Adrenal gland (tissue), 12 donors: ENCODE measurements around the gene CAMK2D. TPM values are rescaled to one million over a fixed set of nuclear protein-coding genes. Genes with fewer than 3 reads are reported as not detected.
"Not testable (repeated sequence)": the region's sequence is repeated elsewhere in the genome, so short reads cannot be mapped to it uniquely, and the experiment has no call there.

Experiments
- DNase-seq, 7 donors: peaks; one replicate each; pipeline ENCODE4 v3.0.0-alpha.2; 2019 to 2020
- H3K27ac ChIP-seq, 5 donors: fragments of 200-600 bp; sonication (generic) in 4 of 5; 1 replicate in 3 of 5; 2 replicates in 2 of 5; pipeline versions ENCODE4 v1.5.1 to v1.8.0; 2016 to 2020; ENCODE audit warnings: mild to moderate bottlenecking in 1 of 5
- H3K27me3 ChIP-seq: fragments of 200-600 bp; 2 replicates; pipeline ENCODE4 v1.8.0; 2021
- H3K36me3 ChIP-seq, 2 donors: fragments of 200-600 bp; replicated peaks in 1 of 2; 1 replicate in 1 of 2; 2 replicates in 1 of 2; pipeline versions ENCODE4 v1.5.1 to v1.8.0; 2018 to 2022
- H3K4me1 ChIP-seq, 2 donors: fragments of 200-600 bp; replicated peaks in 1 of 2; 1 replicate in 1 of 2; 2 replicates in 1 of 2; pipeline versions ENCODE4 v1.5.1 to v1.8.0; 2018 to 2021
- H3K4me3 ChIP-seq, 4 donors: fragments of 200-600 bp; sonication (generic) in 3 of 4; one replicate each; pipeline ENCODE4 v1.5.1; 2016 to 2018
- H3K9me3 ChIP-seq, 3 donors: fragments of 200-600 bp; sonication (generic) in 1 of 3; replicated peaks in 1 of 3; 1 replicate in 2 of 3; 2 replicates in 1 of 3; pipeline versions ENCODE4 v1.5.1 to v1.8.0; 2016 to 2021
- CTCF ChIP-seq, 6 experiments: fragments of 450-650 bp in 4 of 6; fragments of 200-600 bp in 2 of 6; sonication (generic) in 1 of 6; IDR thresholded peaks; 1 replicate in 5 of 6; 2 replicates in 1 of 6; pipeline versions ENCODE4 v1.5.1 to v1.8.0; 2016 to 2021; ENCODE audit warnings: antibody characterized with exemption in 6 of 6, mild to moderate bottlenecking in 2 of 6, moderate library complexity in 1 of 6
- POLR2A ChIP-seq, 2 donors: fragments of 450-650 bp; IDR thresholded peaks; one replicate each; pipeline ENCODE4 v1.6.1; 2017; ENCODE audit warnings: antibody characterized with exemption in 2 of 2, mild to moderate bottlenecking in 2 of 2, moderate library complexity in 1 of 2
- WGBS, 4 donors: extraction: QIAGEN DNeasy Blood & Tissue Kit in 2 of 4; methylation state at CpG; one replicate each; pipeline versions ENCODE4 v1.1.5 to v1.1.7; 2013 to 2017; 5-methylcytosine and 5-hydroxymethylcytosine counted together
- intact Hi-C, 2 donors: fragments of 100-400 bp; cut with DNase I; formaldehyde crosslinking; loops; one replicate each; pipeline versions ENCODE4 v1.14.1 to v1.15.0; 2022 to 2023
- polyA plus RNA-seq, 3 donors: library from polyadenylated mRNA; stranded (reverse); fragments of 200-250 nt in 2 of 3; fragments of 350-450 nt in 1 of 3; fragmentation: Illumina TruSeq in 1 of 3; extraction: RNeasy Lipid Tissue Mini Kit (QIAGEN cat#74804) in 1 of 3; gene quantifications; one replicate each; pipeline ENCODE4 v1.2.3, GENCODE V29; 2013 to 2014
- total RNA-seq, 9 donors: library from RNA; depleted of rRNA in 4 of 9; stranded (reverse); fragments of >200 nt in 4 of 9; fragments of 120-200 nt in 1 of 9; fragmentation: NEBNext Ultra II Directional in 1 of 9; extraction: Animal tissue kit (Norgen Biotek cat#: 25700) in 1 of 9; gene quantifications; one replicate each; pipeline versions ENCODE4 v1.1.0 to v1.2.4, GENCODE V29; 2013 to 2023
- donor health status: healthy with polysubstance abuse.
- donor health status: Bipolar disorder and iron deficiency.
- donor health status: DM: yes; HTN: yes; CAD: no.
- donor health status: DM: no; HTN: no; CAD: no.
- donor health status: DM: no; HTN: no; CAD: no.
- donor health status: DM: yes; HTN: yes; CAD: no.

The CAMK2D gene
- total and polyA plus RNA-seq, 12 donors = 7.6 to 83.9 (median 33.6) TPM

DNA sequence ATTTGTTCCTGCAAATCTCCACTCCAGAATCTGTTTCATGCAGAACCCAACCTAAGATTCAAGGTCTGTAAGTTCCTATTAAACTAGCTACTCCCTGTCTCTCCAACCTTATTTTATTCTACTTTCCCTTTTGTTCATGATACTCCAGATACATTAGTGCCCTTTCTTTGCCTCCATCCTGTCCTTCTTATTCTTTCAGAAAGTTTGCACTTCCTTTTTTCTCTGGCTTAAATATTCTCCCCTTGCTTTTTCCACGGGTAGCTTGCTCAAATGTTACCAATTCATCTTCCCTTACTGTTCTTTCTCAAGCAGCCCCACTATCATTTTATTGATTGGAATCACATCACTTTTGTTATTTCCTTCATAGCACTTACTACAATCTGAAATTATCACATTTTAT lies 72.1 kb downstream of the CAMK2D start:
- intact Hi-C loops = loop anchor here in 1 of 2 donors (10.0 kb wide), 2 partner anchors 65 to 145 kb away; no protein-coding TSS in a partner anchor
- WGBS, 4 donors = 61 to 75% (median 71%) methylated on average over 1 of the region's 1 CpG

GRCh38 chr4:113687067-113687718 lies 74.3 kb downstream of the CAMK2D start:
- Histone ChIP-seq H3K4me3 (no peak overlapping the region), H3K27ac (no peak overlapping the region), H3K4me1 (peaks cover 3 to 15% of the 10 kb centered on the region in 2 donors), H3K27me3 (no peaks in the 10 kb centered on the region), H3K9me3 (no peaks in the 10 kb centered on the region), H3K36me3 (no peaks in the 10 kb centered on the region)
- WGBS, 4 donors = 77 to 84% (median 81%) methylated on average over 4 of the region's 4 CpGs
- intact Hi-C loops = loop anchor here in 1 of 2 donors (10.0 kb wide), 2 partner anchors 68 to 142 kb away; no protein-coding TSS in a partner anchor
- DNase-seq = no peak
- no peak for TF ChIP-seq CTCF (IDR thresholded peaks at IDR 0.05)
- TF ChIP-seq POLR2A (IDR thresholded peaks at IDR 0.05) = no peak

More for the DNA sequence above, 72.1 kb downstream of the CAMK2D start:
- no peak overlapping the region for H3K27ac ChIP-seq
- no peaks in the 10 kb centered on the region for H3K27me3 ChIP-seq
- no peaks in the 10 kb centered on the region for H3K36me3 ChIP-seq
- no peaks in the 10 kb centered on the region for H3K9me3 ChIP-seq
- peaks cover 3 to 9% of the 10 kb centered on the region in 2 donors for H3K4me1 ChIP-seq
- no peak for DNase-seq
- no peak for TF ChIP-seq POLR2A (IDR thresholded peaks at IDR 0.05)
- H3K4me3 ChIP-seq = no peak overlapping the region

DNA sequence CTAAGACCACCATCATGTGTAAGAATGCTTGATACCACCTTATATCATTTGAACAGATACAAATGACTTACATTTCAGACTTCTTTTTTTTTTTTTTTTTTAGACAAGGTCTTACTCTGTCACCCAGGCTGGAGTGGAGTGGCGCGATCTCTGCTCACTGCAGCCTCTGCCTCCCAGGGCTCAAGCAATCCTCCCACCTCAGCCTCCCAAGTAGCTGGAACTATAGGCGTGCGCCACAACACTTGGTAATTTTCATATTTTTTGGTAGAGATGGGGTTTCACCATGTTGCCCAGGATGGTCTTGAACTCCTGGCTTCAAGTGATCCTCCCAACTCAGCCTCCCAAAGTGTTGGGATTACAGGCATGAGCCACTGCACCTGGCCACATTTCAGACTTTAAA lies 76.4 kb downstream of the CAMK2D start:
- Histone ChIP-seq H3K4me1 (peaks cover 0 to 15% of the 10 kb centered on the region in 2 donors), H3K27ac (peak overlapping the region in 3 of 5 donors; percentile 32 to 50 (median 46))
- H3K4me3 ChIP-seq, H3K9me3 ChIP-seq, DNase-seq, H3K27me3 ChIP-seq, H3K36me3 ChIP-seq: not testable (repeated sequence)
- WGBS, 4 donors = 85 to 100% (median 97%) methylated on average over 4 of the region's 4 CpGs
- intact Hi-C loops = loop anchor here in 1 of 2 donors (10.0 kb wide), 2 partner anchors 70 to 140 kb away; no protein-coding TSS in a partner anchor

- peak; percentile 35 to 91 (median 66) for DNase-seq
- Histone ChIP-seq H3K27ac (peak overlapping the region in 4 of 5 donors; percentile 4 to 50 (median 39)), H3K36me3 (no peaks in the 10 kb centered on the region), H3K4me1 (peaks cover 0 to 15% of the 10 kb centered on the region in 2 donors), H3K9me3 (no peaks in the 10 kb centered on the region), H3K27me3 (no peaks in the 10 kb centered on the region), H3K4me3 (no peak overlapping the region)
- no peak for TF ChIP-seq POLR2A (IDR thresholded peaks at IDR 0.05)
- TF ChIP-seq CTCF (IDR thresholded peaks at IDR 0.05) = peak; percentile 28 to 57 (median 45)
- intact Hi-C loops = loop anchor here in 1 of 2 donors (10.0 kb wide), 2 partner anchors 70 to 140 kb away; no protein-coding TSS in a partner anchor
- 12 to 53% (median 41%) methylated on average over 2 of the region's 2 CpGs for WGBS, 4 donors
Measured at GRCh38 chr4:113684534-113685091, 76.9 kb downstream of the CAMK2D start.

DNA sequence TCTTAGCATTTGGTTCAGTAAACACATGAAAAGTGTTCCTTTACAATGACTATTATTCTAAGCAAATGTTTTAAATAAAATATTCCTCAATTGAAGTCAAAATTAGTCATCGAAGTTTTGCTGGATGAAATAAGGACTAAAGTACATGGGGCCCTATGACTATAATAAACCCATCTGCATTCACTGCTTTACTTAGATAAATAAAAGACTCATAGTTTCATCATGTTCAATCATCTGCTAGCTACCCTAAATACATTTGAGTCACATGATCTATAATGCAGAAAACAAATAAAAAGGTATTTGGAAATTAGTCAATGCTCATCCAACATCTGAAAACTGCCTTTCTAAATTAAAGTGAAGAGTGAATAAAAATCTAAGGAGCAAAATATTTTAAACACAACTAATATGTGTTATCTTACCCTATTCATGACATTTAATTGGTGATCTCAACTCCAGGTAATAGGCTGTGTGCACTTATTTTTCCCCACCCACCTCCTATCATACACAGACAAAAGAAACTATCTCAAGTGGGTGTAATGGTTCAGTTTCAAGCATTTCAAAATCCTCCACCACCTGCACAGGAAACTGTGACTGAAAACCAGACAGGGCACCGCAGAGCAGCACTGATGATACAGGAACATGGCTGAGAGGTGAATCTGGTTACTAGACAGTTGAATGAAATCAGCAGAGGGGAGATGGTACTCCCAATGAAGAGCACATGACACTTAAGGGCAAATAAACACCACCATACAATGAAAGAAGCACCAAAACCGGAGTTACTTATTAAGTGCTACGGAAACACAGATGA lies 78.6 kb downstream of the CAMK2D start:
- Histone ChIP-seq H3K4me1 (peaks cover 0 to 12% of the 10 kb centered on the region in 2 donors), H3K27ac (no peak overlapping the region), H3K9me3 (no peaks in the 10 kb centered on the region), H3K27me3 (no peaks in the 10 kb centered on the region), H3K4me3 (no peak overlapping the region), H3K36me3 (no peaks in the 10 kb centered on the region)
- WGBS, 4 donors = 87 to 93% (median 91%) methylated on average over 4 of the region's 4 CpGs
- TF ChIP-seq CTCF (IDR thresholded peaks at IDR 0.05) (no peak), POLR2A (IDR thresholded peaks at IDR 0.05) (no peak)
- intact Hi-C loops = loop anchor here in 1 of 2 donors (10.0 kb wide), 2 partner anchors 72 to 138 kb away; no protein-coding TSS in a partner anchor
- no peak for DNase-seq
